22Rv1 (cell line): Measurements from ENCODE around the gene SH2B2.

Experiments
- CTCF ChIP-seq: fragments of 450-650 bp; IDR thresholded peaks from 2 replicates; pipeline ENCODE4 v1.5.1; 2017; ENCODE audit warnings: mild to moderate bottlenecking
- ZFX ChIP-seq: fragments of 450-650 bp; IDR thresholded peaks from 2 replicates; pipeline ENCODE4 v1.6.1; 2017; ENCODE audit warnings: antibody characterized with exemption, borderline replicate concordance

DNA sequence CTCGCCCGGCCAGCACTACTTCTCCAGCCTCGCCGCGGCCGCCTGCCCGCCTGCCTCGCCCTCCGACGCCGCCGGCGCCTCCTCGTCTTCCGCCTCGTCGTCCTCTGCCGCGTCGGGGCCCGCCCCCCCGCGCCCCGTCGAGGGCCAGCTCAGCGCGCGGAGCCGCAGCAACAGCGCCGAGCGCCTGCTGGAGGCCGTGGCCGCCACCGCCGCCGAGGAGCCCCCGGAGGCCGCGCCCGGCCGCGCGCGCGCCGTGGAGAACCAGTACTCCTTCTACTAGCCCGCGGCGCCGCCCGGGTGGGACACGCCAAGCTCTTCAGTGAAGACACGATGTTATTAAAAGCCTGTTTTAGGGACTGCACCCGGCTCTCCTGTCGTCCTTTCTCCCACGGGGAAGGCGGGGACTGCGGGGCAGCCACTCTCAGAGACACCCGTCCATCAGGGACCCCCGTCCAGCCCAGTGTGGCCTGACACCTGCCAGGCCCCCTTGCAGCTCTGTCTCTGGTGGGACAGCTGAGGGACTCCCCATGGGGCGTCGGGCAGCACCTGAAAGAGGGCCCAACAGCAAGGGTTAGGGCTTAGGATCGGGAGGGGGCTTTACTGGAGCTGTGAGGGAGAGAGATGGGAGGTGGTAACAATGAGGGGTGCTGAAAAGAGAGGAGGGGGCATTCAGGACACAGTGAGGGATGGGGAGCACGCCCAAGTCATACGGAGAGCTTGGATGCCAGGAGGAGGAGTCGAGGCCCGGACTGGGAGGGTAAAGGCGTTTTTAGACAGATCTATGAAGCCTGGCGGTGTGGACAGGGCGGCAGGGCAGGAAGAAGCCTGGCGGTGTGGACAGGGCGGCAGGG is 34.9 kb downstream of the SH2B2 start:
- no peak for TF ChIP-seq CTCF
- TF ChIP-seq ZFX = no peak
